GM21717 (cell line): ENCODE results near the gene PCDHGC4.

Experiments used
- ATAC-seq: cut with Tn5 transposase; IDR thresholded peaks from one replicate; pipeline ENCODE4 v1.9.1; 2021; ENCODE audit warnings: mild to moderate bottlenecking, moderate library complexity; ENCODE audit not compliant: unreplicated experiment

PCDHGC4 gene

GRCh38 chr5:141511771-141512325 is 27.0 kb downstream of the PCDHGC4 start:
- no peak for ATAC-seq

DNA sequence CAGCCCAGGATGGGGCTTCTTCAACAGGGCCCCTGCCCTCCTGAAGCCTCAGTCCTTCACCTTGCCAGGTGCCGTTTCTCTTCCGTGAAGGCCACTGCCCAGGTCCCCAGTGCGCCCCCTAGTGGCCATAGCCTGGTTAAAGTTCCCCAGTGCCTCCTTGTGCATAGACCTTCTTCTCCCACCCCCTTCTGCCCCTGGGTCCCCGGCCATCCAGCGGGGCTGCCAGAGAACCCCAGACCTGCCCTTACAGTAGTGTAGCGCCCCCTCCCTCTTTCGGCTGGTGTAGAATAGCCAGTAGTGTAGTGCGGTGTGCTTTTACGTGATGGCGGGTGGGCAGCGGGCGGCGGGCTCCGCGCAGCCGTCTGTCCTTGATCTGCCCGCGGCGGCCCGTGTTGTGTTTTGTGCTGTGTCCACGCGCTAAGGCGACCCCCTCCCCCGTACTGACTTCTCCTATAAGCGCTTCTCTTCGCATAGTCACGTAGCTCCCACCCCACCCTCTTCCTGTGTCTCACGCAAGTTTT is 27.6 kb downstream of the PCDHGC4 start:
- ATAC-seq = no peak

DNA sequence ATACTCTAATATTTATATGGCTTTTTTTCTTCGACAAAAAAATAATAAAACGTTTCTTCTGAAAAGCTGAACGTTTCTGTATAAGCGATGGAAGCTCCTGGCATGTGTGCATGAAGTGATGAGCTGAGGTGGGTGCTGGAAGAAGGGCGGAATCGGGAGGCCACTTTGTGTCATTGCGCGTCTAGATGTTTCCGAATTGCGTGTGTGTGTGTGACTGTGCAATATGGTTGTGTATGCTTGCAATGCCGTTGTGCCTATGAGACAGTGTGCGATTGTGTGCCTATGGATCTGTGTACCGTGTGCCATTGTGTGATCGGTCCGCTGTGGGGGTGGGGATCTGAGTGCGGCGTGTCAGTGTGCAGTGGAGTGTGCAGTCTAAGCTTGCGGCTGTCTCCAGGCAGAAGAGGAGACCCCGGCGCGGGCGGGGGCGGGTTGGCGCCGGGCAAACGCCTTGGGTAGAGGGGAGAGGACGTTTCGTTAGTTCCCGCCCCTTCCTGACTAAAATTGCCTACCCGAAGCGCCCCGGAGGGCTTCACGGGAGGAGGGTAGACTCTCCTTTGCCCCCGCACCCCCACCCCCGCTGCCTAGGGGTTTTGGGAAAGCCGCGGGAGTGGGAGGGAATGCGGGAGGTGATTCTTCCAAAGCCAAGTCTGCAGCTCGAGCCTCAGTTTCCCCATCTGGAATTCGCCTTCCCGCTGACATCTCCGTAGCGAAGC is 28.2 kb downstream of the PCDHGC4 start:
- ATAC-seq = no peak

- peak; percentile 37 for ATAC-seq
These were observed 28.9 kb downstream of the PCDHGC4 start for GRCh38 chr5:141513627-141514329.

GRCh38 chr5:141514330-141515133 is 29.7 kb downstream of the PCDHGC4 start:
- ATAC-seq = peak; percentile 25

DNA sequence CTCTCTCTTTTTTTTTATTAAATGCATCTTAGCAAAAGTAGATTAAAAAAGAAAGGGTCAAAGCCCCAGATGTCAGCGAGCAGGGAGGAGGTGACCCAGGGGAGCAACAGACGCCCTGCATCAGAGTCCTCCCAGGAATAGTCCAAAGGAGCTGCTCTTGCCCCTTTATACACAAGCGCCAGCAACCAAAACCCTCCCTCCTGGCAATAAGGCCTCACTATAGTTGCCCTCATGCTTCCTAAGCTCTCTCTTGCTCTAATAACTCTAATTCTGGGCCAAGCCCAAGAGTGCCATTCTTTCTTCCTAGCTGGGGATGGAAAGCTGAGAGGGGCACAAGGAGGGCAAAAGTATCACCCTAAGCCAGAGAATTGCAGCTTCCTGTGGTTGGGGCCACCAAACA is 30.3 kb downstream of the PCDHGC4 start:
- no peak for ATAC-seq

GRCh38 chr5:141515946-141516671 is 31.3 kb downstream of the PCDHGC4 start:
- no peak for ATAC-seq

GRCh38 chr5:141516672-141517025 is 31.8 kb downstream of the PCDHGC4 start:
- ATAC-seq = no peak

DNA sequence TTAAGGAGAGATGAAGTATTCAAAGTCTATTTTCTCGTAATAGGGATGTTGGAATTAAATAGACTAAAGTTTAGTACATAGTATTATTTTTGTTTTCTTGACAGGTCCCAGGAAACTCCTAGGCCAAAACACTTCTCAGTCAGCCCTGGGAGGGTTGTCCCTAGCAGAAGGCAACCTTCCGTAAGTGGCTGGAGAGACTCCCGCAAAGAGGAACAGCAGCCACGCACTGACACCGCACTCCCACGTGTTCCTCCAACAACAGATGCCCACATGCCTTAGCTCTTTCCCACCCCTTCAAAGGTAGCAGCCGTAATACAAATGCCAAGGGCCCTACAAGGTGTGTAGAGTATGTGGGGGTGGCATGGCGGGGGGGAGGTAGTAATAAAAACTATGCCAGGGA is 32.5 kb downstream of the PCDHGC4 start:
- ATAC-seq = no peak

- no peak for ATAC-seq
These were observed 33.2 kb downstream of the PCDHGC4 start for GRCh38 chr5:141517880-141518617.

- no peak for ATAC-seq
These were observed 33.8 kb downstream of the PCDHGC4 start for GRCh38 chr5:141518618-141519015.

- ATAC-seq = no peak
These were observed 35.1 kb downstream of the PCDHGC4 start for GRCh38 chr5:141519605-141520565.

DNA sequence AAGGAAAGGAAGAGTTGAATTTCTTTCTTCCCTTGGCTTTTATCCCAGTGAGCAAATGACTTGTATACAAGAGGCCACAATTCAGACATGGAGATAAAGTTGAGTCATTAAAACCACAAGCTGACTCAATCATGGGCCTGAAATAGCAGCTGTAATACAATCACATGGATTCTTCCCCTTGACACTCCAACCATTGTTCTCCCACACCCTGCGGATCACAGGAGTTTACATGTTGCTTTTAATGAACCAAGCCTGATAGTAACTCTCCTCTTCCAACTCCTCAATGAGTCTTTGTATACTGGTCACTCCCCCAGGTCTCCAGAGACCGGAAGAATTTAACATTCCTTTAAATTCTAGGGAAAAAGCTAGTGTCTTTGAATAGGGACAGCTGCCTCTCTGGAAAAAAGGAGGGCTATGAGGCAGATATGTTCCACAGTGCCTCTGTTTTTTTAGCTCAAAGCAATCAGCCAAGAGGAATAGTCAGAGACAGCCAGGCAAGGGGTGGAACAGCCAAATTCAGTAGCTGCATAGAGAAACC is 36.5 kb downstream of the PCDHGC4 start:
- ATAC-seq = no peak

DNA sequence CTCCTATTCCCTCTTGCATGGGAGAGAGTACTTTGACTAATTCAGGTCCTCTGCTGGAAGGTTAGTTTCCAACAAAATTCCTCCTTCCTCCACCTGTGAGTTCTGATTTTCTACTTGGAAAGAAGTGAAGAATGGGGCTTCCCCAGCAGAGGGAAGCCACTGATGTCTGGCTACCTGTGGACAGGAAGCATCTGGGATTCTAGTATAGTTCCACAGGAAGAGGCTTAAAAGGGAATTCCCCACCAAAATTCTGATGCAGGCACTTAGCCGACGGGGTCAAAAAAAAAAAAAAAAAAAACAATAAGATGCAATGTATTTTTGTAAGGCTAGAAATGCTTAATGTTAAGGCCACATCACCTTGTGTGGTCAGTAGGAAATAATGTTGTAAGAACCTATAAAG is 37.5 kb downstream of the PCDHGC4 start:
- no peak for ATAC-seq

- no peak for ATAC-seq
These were observed 39.2 kb downstream of the PCDHGC4 start for GRCh38 chr5:141523991-141524390.

DNA sequence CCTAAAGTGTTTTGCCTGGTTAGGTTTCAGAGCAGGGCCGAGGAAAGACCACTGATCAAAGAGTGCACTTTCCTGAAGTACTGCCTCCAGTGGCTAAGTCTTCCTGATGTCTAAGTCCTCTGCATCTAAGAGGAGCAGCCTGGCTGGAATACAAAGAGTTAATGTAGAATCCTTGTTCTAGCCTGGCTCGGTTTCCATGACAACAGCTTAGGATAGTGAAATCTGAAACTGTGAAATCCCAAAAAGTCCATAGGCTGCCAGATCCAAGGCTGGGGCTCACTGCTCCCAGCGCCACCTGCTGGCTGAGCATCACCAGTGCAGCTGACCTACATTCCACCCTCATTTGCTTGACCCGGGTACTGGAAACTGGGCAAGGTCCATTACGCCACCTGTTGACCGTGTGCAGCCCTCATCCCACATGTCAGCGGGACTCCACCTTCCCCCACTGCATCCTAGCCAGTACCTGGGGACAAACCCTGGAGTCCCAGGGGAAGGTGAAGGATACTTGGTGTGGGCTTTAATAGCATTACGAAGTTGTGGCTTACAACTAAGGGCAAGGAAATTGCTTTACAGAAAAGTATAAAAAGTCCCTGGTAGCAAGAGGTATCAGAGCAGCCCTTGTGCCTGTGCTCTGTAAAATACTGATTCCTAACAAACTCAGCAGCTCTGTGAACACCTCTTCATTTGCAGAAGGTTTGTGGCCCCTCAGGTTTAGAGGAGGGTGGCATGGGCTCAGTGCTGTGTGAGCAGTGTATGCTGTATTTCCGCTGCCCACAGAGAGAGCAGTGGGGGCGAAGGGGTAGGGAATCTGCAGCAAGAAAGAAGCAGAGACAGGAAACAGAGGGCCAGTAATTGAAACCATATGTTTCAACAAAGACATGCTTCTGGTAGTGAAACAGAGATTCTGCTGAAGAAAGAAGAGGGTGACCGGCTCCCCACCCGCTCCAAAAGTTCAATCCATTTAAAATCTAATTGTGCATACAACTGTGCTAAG is 40.1 kb downstream of the PCDHGC4 start:
- ATAC-seq = peak; percentile 67

GRCh38 chr5:141525653-141526052 is 40.8 kb downstream of the PCDHGC4 start:
- ATAC-seq = no peak
